DOHH2 (cell line): ENCODE data around the gene CUEDC1.

Experiments
- CTCF ChIP-seq: fragments of 200-600 bp; sonication (generic); IDR thresholded peaks from one replicate; pipeline ENCODE4 v1.5.1; 2014; ENCODE audit warnings: antibody characterized with exemption, mild to moderate bottlenecking, low read depth, low read length; ENCODE audit not compliant: poor library complexity, severe bottlenecking
- EZH2phosphoT487 ChIP-seq: fragments of 200-600 bp; sonication (generic); IDR thresholded peaks from 2 replicates; pipeline ENCODE4 v1.6.1; 2017; ENCODE audit warnings: borderline replicate concordance, mild to moderate bottlenecking, antibody characterized with exemption, low read length, moderate library complexity, mixed read lengths

DNA sequence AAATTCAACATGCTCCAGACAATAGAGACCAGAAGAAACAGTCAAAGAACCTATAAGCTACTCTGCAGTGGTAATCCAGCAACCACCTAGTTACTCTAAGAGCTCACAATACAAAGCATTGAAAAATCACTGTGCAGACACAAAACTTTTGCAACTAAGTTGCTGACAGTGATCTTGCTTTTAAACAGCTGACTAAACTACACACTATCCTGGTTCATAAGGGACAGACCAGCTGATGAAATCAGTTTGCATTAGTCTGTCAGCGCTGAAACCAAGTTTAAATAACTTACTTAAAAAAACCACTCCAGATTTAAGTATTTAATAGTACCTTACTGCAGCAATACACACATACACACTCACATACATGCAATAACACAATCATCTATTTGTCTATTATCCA, 28.2 kb upstream of the CUEDC1 start:
- TF ChIP-seq CTCF (no peak), EZH2phosphoT487 (no peak)
